HepG2 (cell line): Measurements from ENCODE around the gene ATP2B2. TPM values are rescaled to one million over a fixed set of nuclear protein-coding genes. Genes with fewer than 3 reads are reported as not detected.
A peak's percentile ranks its signal among the peaks of the same experiment; 100 is the strongest.

Experiments
- FOXJ3 ChIP-seq: sonication (generic); formaldehyde crosslinking; IDR thresholded peaks from 2 replicates; pipeline ENCODE4 v1.4.0; 2020; ENCODE audit warnings: missing genetic modification reagents, mild to moderate bottlenecking, borderline replicate concordance
- PHF20 ChIP-seq: sonication (generic); formaldehyde crosslinking; IDR thresholded peaks from 2 replicates; pipeline ENCODE4 v1.5.0; 2020; ENCODE audit warnings: mild to moderate bottlenecking, missing genetic modification reagents
- RCOR2 ChIP-seq: IDR thresholded peaks from 2 replicates; pipeline ENCODE4 v1.6.1; 2016; ENCODE audit warnings: missing biosample characterization, missing genetic modification reagents
- SIN3B ChIP-seq: fragments of 150-350 bp; IDR thresholded peaks from 2 replicates; pipeline ENCODE4 v1.6.1; 2014; ENCODE audit warnings: low read length
- SIX4 ChIP-seq: sonication (generic); formaldehyde crosslinking; IDR thresholded peaks from 2 replicates; pipeline ENCODE4 v1.4.0; 2020; ENCODE audit warnings: missing genetic modification reagents
- STAT5B ChIP-seq: sonication (generic); formaldehyde crosslinking; IDR thresholded peaks from 2 replicates; pipeline ENCODE4 v1.4.0; 2020; ENCODE audit warnings: missing genetic modification reagents
- ZBTB7B ChIP-seq: sonication (generic); formaldehyde crosslinking; IDR thresholded peaks from 2 replicates; pipeline ENCODE4 v1.4.0; 2020; ENCODE audit warnings: missing genetic modification reagents
- ZNF878 ChIP-seq: sonication (generic); formaldehyde crosslinking; IDR thresholded peaks from 2 replicates; pipeline ENCODE4 v1.8.1; 2023; ENCODE audit warnings: mild to moderate bottlenecking, missing genetic modification reagents, moderate library complexity
- polyA plus RNA-seq, 8 experiments: library from polyadenylated mRNA; depleted of rRNA in 3 of 8; stranded (reverse) in 7 of 8; unstranded in 1 of 8; fragments of >200 nt; fragmentation: Illumina TruSeq in 4 of 8; extraction: Trizol in 4 of 8; gene quantifications; 2 replicates each; pipeline versions ENCODE4 v1.2.1 to v1.2.3, GENCODE V29; 2011 to 2016; ENCODE audit warnings: low read depth in 4 of 8, missing spikeins in 1 of 8, mixed read lengths in 1 of 8; ENCODE audit not compliant: insufficient read depth in 1 of 8
- total RNA-seq, 5 experiments: library from RNA; depleted of rRNA; stranded (reverse); fragments of >200 nt; fragmentation: Illumina TruSeq; extraction: Trizol; gene quantifications; 2 replicates each; pipeline ENCODE4 v1.2.3, GENCODE V29; 2016; ENCODE audit warnings: low read depth in 1 of 5
- TF ChIP-seq, protein P1 (sequence below): sonication (generic); formaldehyde crosslinking; IDR thresholded peaks from 2 replicates; pipeline ENCODE4 v1.5.0; 2020; ENCODE audit warnings: mild to moderate bottlenecking, missing genetic modification reagents, borderline replicate concordance
- TF ChIP-seq, protein P2 (sequence below): IDR thresholded peaks from 2 replicates; pipeline ENCODE4 v1.6.1; 2016
- TF ChIP-seq, protein P3 (sequence below): sonication (generic); formaldehyde crosslinking; IDR thresholded peaks from 2 replicates; pipeline ENCODE4 v1.4.0; 2020; ENCODE audit warnings: mild to moderate bottlenecking, missing genetic modification reagents
- TF ChIP-seq, protein P4 (sequence below): sonication (generic); formaldehyde crosslinking; IDR thresholded peaks from 2 replicates; pipeline ENCODE4 v1.5.0; 2020; ENCODE audit warnings: mild to moderate bottlenecking, missing genetic modification reagents
- TF ChIP-seq, protein P5 (sequence below): sonication (generic); formaldehyde crosslinking; IDR thresholded peaks from 2 replicates; pipeline ENCODE4 v1.4.0; 2020; ENCODE audit warnings: missing genetic modification reagents
- TF ChIP-seq, protein P6 (sequence below): IDR thresholded peaks from 2 replicates; pipeline ENCODE4 v1.6.1; 2016; ENCODE audit warnings: control low read depth

ATP2B2 gene
- total and polyA plus RNA-seq, 2 of the 13 experiments (the other 11 are each of a cell fraction or from before 2014, with no cell fraction given): 1.5 to 2.3 TPM

DNA sequence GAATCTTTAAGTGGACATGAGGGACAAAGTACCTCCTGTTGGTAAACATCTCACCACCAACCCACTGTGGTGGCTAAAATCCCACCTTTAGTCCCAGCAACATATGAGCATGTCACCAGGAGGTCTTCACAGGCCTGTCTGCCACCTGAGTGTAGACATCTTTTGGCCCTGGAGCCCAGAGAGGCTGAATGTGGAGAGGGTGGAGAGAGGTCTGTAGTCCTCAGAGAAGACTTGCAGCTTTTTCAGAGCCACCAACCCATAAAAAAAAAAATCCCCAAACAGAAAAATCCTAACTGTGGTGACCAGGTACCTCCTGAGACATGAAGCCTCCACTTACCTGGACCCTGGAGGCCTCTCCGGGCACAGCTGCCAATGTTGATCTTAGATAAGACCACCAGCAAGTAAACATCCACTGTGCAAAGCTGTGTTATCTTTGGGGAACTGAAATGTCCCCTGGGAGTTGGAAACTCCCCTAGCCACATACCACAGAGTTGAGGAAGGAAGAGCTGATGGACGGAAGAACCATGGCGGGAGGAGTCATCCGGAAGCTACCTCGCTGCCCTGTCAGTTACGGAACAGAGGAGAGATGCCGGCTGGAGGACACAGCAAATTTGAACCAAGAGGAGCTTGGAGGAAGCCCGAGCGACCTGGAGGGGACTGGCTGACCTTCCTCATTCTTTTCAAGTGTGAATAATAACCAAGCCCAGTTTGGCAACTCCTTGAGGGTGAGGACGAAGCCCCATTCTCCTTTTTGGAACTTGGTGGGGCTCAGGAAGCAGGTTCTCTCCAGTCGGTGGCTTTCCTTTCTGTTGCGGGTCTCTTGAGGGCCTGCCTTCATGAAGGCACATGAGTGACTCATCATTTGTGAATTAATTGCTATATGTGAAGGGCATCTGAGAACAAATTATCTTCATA lies 212.6 kb downstream of the ATP2B2 start, which contains the start of gene GHRL (continued):
- TF ChIP-seq RCOR2 (CRISPR knock-in tag): peak; percentile 40; the same call in 1 of the 2 replicates
- TF ChIP-seq ZBTB7B: peak; percentile 98
- TF ChIP-seq, protein P1, sequence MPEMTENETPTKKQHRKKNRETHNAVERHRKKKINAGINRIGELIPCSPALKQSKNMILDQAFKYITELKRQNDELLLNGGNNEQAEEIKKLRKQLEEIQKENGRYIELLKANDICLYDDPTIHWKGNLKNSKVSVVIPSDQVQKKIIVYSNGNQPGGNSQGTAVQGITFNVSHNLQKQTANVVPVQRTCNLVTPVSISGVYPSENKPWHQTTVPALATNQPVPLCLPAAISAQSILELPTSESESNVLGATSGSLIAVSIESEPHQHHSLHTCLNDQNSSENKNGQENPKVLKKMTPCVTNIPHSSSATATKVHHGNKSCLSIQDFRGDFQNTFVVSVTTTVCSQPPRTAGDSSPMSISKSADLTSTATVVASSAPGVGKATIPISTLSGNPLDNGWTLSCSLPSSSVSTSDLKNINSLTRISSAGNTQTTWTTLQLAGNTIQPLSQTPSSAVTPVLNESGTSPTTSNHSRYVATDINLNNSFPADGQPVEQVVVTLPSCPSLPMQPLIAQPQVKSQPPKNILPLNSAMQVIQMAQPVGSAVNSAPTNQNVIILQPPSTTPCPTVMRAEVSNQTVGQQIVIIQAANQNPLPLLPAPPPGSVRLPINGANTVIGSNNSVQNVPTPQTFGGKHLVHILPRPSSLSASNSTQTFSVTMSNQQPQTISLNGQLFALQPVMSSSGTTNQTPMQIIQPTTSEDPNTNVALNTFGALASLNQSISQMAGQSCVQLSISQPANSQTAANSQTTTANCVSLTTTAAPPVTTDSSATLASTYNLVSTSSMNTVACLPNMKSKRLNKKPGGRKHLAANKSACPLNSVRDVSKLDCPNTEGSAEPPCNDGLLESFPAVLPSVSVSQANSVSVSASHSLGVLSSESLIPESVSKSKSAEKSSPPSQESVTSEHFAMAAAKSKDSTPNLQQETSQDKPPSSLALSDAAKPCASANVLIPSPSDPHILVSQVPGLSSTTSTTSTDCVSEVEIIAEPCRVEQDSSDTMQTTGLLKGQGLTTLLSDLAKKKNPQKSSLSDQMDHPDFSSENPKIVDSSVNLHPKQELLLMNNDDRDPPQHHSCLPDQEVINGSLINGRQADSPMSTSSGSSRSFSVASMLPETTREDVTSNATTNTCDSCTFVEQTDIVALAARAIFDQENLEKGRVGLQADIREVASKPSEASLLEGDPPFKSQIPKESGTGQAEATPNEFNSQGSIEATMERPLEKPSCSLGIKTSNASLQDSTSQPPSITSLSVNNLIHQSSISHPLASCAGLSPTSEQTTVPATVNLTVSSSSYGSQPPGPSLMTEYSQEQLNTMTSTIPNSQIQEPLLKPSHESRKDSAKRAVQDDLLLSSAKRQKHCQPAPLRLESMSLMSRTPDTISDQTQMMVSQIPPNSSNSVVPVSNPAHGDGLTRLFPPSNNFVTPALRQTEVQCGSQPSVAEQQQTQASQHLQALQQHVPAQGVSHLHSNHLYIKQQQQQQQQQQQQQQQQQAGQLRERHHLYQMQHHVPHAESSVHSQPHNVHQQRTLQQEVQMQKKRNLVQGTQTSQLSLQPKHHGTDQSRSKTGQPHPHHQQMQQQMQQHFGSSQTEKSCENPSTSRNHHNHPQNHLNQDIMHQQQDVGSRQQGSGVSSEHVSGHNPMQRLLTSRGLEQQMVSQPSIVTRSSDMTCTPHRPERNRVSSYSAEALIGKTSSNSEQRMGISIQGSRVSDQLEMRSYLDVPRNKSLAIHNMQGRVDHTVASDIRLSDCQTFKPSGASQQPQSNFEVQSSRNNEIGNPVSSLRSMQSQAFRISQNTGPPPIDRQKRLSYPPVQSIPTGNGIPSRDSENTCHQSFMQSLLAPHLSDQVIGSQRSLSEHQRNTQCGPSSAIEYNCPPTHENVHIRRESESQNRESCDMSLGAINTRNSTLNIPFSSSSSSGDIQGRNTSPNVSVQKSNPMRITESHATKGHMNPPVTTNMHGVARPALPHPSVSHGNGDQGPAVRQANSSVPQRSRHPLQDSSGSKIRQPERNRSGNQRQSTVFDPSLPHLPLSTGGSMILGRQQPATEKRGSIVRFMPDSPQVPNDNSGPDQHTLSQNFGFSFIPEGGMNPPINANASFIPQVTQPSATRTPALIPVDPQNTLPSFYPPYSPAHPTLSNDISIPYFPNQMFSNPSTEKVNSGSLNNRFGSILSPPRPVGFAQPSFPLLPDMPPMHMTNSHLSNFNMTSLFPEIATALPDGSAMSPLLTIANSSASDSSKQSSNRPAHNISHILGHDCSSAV: no peak
- 0 out of 2 replicates have a peak, but pooled peaks have one; percentile 33 for TF ChIP-seq ZNF878 (CRISPR knock-in tag)
- TF ChIP-seq, protein P2, sequence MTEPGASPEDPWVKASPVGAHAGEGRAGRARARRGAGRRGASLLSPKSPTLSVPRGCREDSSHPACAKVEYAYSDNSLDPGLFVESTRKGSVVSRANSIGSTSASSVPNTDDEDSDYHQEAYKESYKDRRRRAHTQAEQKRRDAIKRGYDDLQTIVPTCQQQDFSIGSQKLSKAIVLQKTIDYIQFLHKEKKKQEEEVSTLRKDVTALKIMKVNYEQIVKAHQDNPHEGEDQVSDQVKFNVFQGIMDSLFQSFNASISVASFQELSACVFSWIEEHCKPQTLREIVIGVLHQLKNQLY (CRISPR knock-in tag): peak; percentile 55; the same call in 1 of the 2 replicates
- TF ChIP-seq SIN3B: no peak
- TF ChIP-seq PHF20 (CRISPR knock-in tag): peak; percentile 56
- TF ChIP-seq, protein P3, sequence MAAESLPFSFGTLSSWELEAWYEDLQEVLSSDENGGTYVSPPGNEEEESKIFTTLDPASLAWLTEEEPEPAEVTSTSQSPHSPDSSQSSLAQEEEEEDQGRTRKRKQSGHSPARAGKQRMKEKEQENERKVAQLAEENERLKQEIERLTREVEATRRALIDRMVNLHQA (CRISPR knock-in tag): no peak
- TF ChIP-seq, protein P4, sequence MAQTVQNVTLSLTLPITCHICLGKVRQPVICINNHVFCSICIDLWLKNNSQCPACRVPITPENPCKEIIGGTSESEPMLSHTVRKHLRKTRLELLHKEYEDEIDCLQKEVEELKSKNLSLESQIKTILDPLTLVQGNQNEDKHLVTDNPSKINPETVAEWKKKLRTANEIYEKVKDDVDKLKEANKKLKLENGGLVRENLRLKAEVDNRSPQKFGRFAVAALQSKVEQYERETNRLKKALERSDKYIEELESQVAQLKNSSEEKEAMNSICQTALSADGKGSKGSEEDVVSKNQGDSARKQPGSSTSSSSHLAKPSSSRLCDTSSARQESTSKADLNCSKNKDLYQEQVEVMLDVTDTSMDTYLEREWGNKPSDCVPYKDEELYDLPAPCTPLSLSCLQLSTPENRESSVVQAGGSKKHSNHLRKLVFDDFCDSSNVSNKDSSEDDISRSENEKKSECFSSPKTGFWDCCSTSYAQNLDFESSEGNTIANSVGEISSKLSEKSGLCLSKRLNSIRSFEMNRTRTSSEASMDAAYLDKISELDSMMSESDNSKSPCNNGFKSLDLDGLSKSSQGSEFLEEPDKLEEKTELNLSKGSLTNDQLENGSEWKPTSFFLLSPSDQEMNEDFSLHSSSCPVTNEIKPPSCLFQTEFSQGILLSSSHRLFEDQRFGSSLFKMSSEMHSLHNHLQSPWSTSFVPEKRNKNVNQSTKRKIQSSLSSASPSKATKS: no peak
- peak; percentile 88; the same call in 1 of the 2 replicates for TF ChIP-seq FOXJ3
- no peak for TF ChIP-seq STAT5B (CRISPR knock-in tag)
- TF ChIP-seq, protein P5, sequence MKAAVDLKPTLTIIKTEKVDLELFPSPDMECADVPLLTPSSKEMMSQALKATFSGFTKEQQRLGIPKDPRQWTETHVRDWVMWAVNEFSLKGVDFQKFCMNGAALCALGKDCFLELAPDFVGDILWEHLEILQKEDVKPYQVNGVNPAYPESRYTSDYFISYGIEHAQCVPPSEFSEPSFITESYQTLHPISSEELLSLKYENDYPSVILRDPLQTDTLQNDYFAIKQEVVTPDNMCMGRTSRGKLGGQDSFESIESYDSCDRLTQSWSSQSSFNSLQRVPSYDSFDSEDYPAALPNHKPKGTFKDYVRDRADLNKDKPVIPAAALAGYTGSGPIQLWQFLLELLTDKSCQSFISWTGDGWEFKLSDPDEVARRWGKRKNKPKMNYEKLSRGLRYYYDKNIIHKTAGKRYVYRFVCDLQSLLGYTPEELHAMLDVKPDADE (CRISPR knock-in tag): no peak
- TF ChIP-seq, protein P6, sequence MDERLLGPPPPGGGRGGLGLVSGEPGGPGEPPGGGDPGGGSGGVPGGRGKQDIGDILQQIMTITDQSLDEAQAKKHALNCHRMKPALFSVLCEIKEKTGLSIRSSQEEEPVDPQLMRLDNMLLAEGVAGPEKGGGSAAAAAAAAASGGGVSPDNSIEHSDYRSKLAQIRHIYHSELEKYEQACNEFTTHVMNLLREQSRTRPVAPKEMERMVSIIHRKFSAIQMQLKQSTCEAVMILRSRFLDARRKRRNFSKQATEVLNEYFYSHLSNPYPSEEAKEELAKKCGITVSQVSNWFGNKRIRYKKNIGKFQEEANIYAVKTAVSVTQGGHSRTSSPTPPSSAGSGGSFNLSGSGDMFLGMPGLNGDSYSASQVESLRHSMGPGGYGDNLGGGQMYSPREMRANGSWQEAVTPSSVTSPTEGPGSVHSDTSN: 0 out of 2 replicates have a peak, but pooled peaks have one; percentile 24
- 0 out of 2 replicates have a peak, but pooled peaks have one; percentile 12 for TF ChIP-seq SIX4 (CRISPR knock-in tag)
